HCT116 (cell line): ENCODE results near the gene CBY1. TPM values are rescaled to one million over a fixed set of nuclear protein-coding genes. Genes with fewer than 3 reads are reported as not detected.
"Not testable (repeated sequence)": the region's sequence is repeated elsewhere in the genome, so short reads cannot be mapped to it uniquely, and the experiment has no call there.

Experiments used
- ATAC-seq: fragments of 200-7000 bp; cut with Tn5 transposase; 2 replicates; pipeline ENCODE4 v1.9.1; 2020; ENCODE audit warnings: mild to moderate bottlenecking, moderate library complexity
- BruUV-seq: library from RNA; stranded (reverse); fragments of 400-500 nt; replicated peaks from 2 replicates; lab custom pipeline; 2021; lab: Mats Ljungman, UMichigan
- CTCF ChIA-PET: fragments of 300-600 bp; sonication (Branson Sonifier 250); formaldehyde crosslinking; loops from one replicate; lab custom pipeline; 2021; ENCODE audit warnings: antibody characterized with exemption; lab: Charles Lee
- POLR2A ChIA-PET: fragments of 300-600, 350-600 bp; sonication (Branson Sonifier 250); formaldehyde crosslinking; loops from one replicate; lab custom pipeline; 2021; ENCODE audit warnings: antibody characterized with exemption; lab: Charles Lee
- RAD21 ChIA-PET, 2 experiments: fragments of 300-600 bp; sonication (Branson Sonifier 250); formaldehyde crosslinking; loops; one replicate each; lab custom pipeline; 2023; ENCODE audit warnings: low total read pairs in 2 of 2; ENCODE audit not compliant: uncharacterized antibody in 2 of 2, unreplicated experiment in 2 of 2, low non-redundant PET in 1 of 2; lab: Charles Lee
- DNase-seq: peaks from one replicate; pipeline ENCODE4 v3.0.0-alpha.2; 2010; ENCODE audit warnings: low read depth, low spot score
- H2AFZ ChIP-seq: fragments of 200-600 bp; shearing (Covaris generic), sonication (generic); 2 replicates; pipeline ENCODE4 v1.6.1; 2017; ENCODE audit warnings: low read depth, mixed run types, mixed read lengths, antibody characterized with exemption, low read length; ENCODE audit not compliant: poor library complexity, severe bottlenecking
- H3K27ac ChIP-seq: 2 replicates; pipeline ENCODE4 v1.5.1; 2012; ENCODE audit warnings: low read depth, low read length
- H3K27me3 ChIP-seq: fragments of 200-600 bp; sonication (generic); 2 replicates; pipeline ENCODE4 v1.6.1; 2016; ENCODE audit warnings: mixed run types, low read length, mixed read lengths; ENCODE audit not compliant: insufficient read depth
- H3K36me3 ChIP-seq, 2 experiments: fragments of 200-500 bp in 1 of 2; fragments of 200-600 bp in 1 of 2; sonication (Bioruptor generic) in 1 of 2; sonication (generic) in 1 of 2; 2 replicates each; pipeline versions ENCODE4 v1.5.1 to v1.6.1; 2014 to 2016; ENCODE audit warnings: low read length in 2 of 2, inconsistent platforms in 1 of 2, mixed read lengths in 1 of 2, mixed run types in 1 of 2; ENCODE audit not compliant: insufficient read depth in 2 of 2, control insufficient read depth in 1 of 2
- H3K4me1 ChIP-seq, 2 experiments: fragments of 200-600 bp in 1 of 2; sonication (generic) in 1 of 2; 2 replicates each; pipeline versions ENCODE4 v1.5.1 to v1.6.1; 2012 to 2017; ENCODE audit warnings: low read length in 2 of 2, inconsistent platforms in 1 of 2, mild to moderate bottlenecking in 1 of 2, mixed read lengths in 1 of 2, mixed run types in 1 of 2, moderate library complexity in 1 of 2; ENCODE audit not compliant: insufficient read depth in 2 of 2, control insufficient read depth in 1 of 2
- H3K4me2 ChIP-seq: fragments of 200-600 bp; sonication (generic); 2 replicates; pipeline ENCODE4 v1.6.1; 2017; ENCODE audit warnings: mixed run types, low read length, mixed read lengths
- H3K4me3 ChIP-seq, 2 experiments: fragments of 200-600 bp in 1 of 2; sonication (generic) in 1 of 2; replicated peaks in 1 of 2; 2 replicates each; pipeline ENCODE4 v1.5.1; 2011 to 2016; ENCODE audit warnings: low read length in 2 of 2, control low read depth in 1 of 2, low read depth in 1 of 2, mild to moderate bottlenecking in 1 of 2, mixed read lengths in 1 of 2, mixed run types in 1 of 2
- H3K79me2 ChIP-seq: fragments of 200-600 bp; sonication (generic); 2 replicates; pipeline ENCODE4 v1.6.1; 2017; ENCODE audit warnings: mild to moderate bottlenecking, mixed run types, low read length, moderate library complexity, mixed read lengths; ENCODE audit not compliant: insufficient read depth
- H3K9ac ChIP-seq: fragments of 200-600 bp; sonication (generic); 2 replicates; pipeline ENCODE4 v1.6.1; 2016; ENCODE audit warnings: low read length, mixed read lengths
- H3K9me2 ChIP-seq: fragments of 200-600 bp; sonication (generic), shearing (Covaris generic); 2 replicates; pipeline ENCODE4 v1.6.1; 2017; ENCODE audit warnings: mixed run types, mild to moderate bottlenecking, moderate library complexity; ENCODE audit not compliant: insufficient read depth
- H3K9me3 ChIP-seq, 2 experiments: fragments of 200-500 bp in 1 of 2; fragments of 200-600 bp in 1 of 2; sonication (Bioruptor generic) in 1 of 2; sonication (generic) in 1 of 2; 2 replicates each; pipeline ENCODE4 v1.6.1; 2014 to 2017; ENCODE audit warnings: low read length in 2 of 2, mixed read lengths in 2 of 2, inconsistent platforms in 1 of 2, low read depth in 1 of 2, mild to moderate bottlenecking in 1 of 2, mixed run types in 1 of 2, moderate library complexity in 1 of 2; ENCODE audit not compliant: control insufficient read depth in 1 of 2, insufficient read depth in 1 of 2
- H4K20me1 ChIP-seq: fragments of 200-600 bp; sonication (generic), shearing (Covaris generic); 2 replicates; pipeline ENCODE4 v1.6.1; 2017; ENCODE audit warnings: mixed run types, mild to moderate bottlenecking, moderate library complexity; ENCODE audit not compliant: insufficient read depth
- ATF3 ChIP-seq: IDR thresholded peaks from 2 replicates; pipeline ENCODE4 v1.6.1; 2012
- CEBPB ChIP-seq: IDR thresholded peaks from 2 replicates; pipeline ENCODE4 v1.6.1; 2012; ENCODE audit warnings: low read depth
- CTCF ChIP-seq, 3 experiments: fragments of 200-600 bp in 1 of 3; sonication (generic) in 1 of 3; IDR thresholded peaks in 2 of 3; conservative IDR thresholded peaks in 1 of 3; 2 replicates each; pipeline ENCODE4 v1.5.1; 2012 to 2017; ENCODE audit warnings: low read depth in 2 of 3, low read length in 2 of 3, antibody characterized with exemption in 1 of 3, borderline replicate concordance in 1 of 3, control low read depth in 1 of 3, mild to moderate bottlenecking in 1 of 3, mixed read lengths in 1 of 3, mixed run types in 1 of 3, moderate library complexity in 1 of 3; ENCODE audit not compliant: insufficient read depth in 1 of 3
- ELF1 ChIP-seq: IDR thresholded peaks from 2 replicates; pipeline ENCODE4 v1.6.1; 2012; ENCODE audit warnings: low read depth, borderline replicate concordance
- EZH2 ChIP-seq: fragments of 200-600 bp; sonication (generic); IDR thresholded peaks from 2 replicates; pipeline ENCODE4 v1.6.1; 2017; ENCODE audit warnings: antibody characterized with exemption, mixed run types
- EZH2phosphoT487 ChIP-seq: fragments of 200-600 bp; IDR thresholded peaks from 2 replicates; pipeline ENCODE4 v1.6.1; 2018; ENCODE audit warnings: antibody characterized with exemption, borderline replicate concordance
- MAX ChIP-seq: IDR thresholded peaks from 2 replicates; pipeline ENCODE4 v1.6.1; 2012
- RAD21 ChIP-seq: IDR thresholded peaks from 2 replicates; pipeline ENCODE4 v1.6.1; 2012; ENCODE audit warnings: low read depth, mild to moderate bottlenecking
- REST ChIP-seq: IDR thresholded peaks from 2 replicates; pipeline ENCODE4 v1.6.1; 2012; ENCODE audit warnings: low read depth
- SIN3A ChIP-seq: IDR thresholded peaks from 2 replicates; pipeline ENCODE4 v1.6.1; 2012; ENCODE audit warnings: low read depth
- SP1 ChIP-seq: IDR thresholded peaks from 2 replicates; pipeline ENCODE4 v1.6.1; 2012; ENCODE audit warnings: low read depth
- YY1 ChIP-seq: IDR thresholded peaks from 2 replicates; pipeline ENCODE4 v1.6.1; 2011; ENCODE audit warnings: low read length, low read depth, moderate library complexity, mild to moderate bottlenecking; ENCODE audit not compliant: insufficient replicate concordance; ENCODE audit errors: extremely low read depth
- intact Hi-C: fragments of 100-400 bp; cut with micrococcal nuclease; formaldehyde crosslinking; loops from 2 replicates; pipeline ENCODE4 v1.10.0; 2022
- total RNA-seq: library from RNA; stranded (reverse); gene quantifications from one replicate; pipeline ENCODE4 v1.2.1, GENCODE V29; 2021; ENCODE audit not compliant: unreplicated experiment

The CBY1 gene
- total RNA-seq, 1 experiment from 2014 or later = 27.6 TPM

- TF ChIP-seq REST (no peak), RAD21 (no peak)
- TF ChIP-seq, all 23 proteins: peak for 0
Observed at GRCh38 chr22:38638728-38639127, 17.7 kb upstream of the CBY1 start (continued).

GRCh38 chr22:38641476-38642040, 14.9 kb upstream of the CBY1 start:
- DNase-seq = no peak
- H3K4me3 ChIP-seq = no peak overlapping the region
- H3K36me3 ChIP-seq = peaks cover 0 to 4% of the 10 kb centered on the region in 2 experiments; a peak in 2 of 4 replicates
- CTCF ChIA-PET = no interaction called here
- TF ChIP-seq ELF1 = no peak
- TF ChIP-seq YY1 = no peak
- no peak for TF ChIP-seq CEBPB
- TF ChIP-seq EZH2 = no peak
- TF ChIP-seq SP1 = no peak
- no peak for TF ChIP-seq MAX
- TF ChIP-seq EZH2phosphoT487 = no peak
- no peak for TF ChIP-seq SIN3A
- TF ChIP-seq ATF3 = no peak
- no peak for TF ChIP-seq CTCF (IDR thresholded peaks at IDR 0.05 in 2 of 3, conservative IDR thresholded peaks at IDR 0.05 in 1 of 3; ENCODE audit: borderline replicate concordance in 1 of 3, insufficient read depth in 1 of 3, low read depth in 2 of 3, low read length in 2 of 3)
- H3K27ac ChIP-seq = no peak overlapping the region
- H3K9me2 ChIP-seq = no peaks in the 10 kb centered on the region
- H3K9me3 ChIP-seq = no peaks in the 10 kb centered on the region
- H3K4me1 ChIP-seq = no peaks in the 10 kb centered on the region
- no peak overlapping the region for H2AFZ ChIP-seq
- no peaks in the 10 kb centered on the region for H4K20me1 ChIP-seq
- H3K4me2 ChIP-seq = no peak overlapping the region
- no peak for ATAC-seq
- intact Hi-C loops = no loop called here
- RAD21 ChIA-PET = no interaction called here
- H3K79me2 ChIP-seq = no peaks in the 10 kb centered on the region
- no TSS peak for BruUV-seq
- POLR2A ChIA-PET = no interaction called here
- H3K27me3 ChIP-seq = no peaks in the 10 kb centered on the region
- H3K9ac ChIP-seq = no peak overlapping the region

GRCh38 chr22:38644245-38644644, 12.2 kb upstream of the CBY1 start:
- H3K79me2 ChIP-seq, H2AFZ ChIP-seq, BruUV-seq, H3K9me3 ChIP-seq, H3K9me2 ChIP-seq, H3K27me3 ChIP-seq, RAD21 ChIA-PET, H3K9ac ChIP-seq, DNase-seq, CTCF ChIA-PET, H3K4me1 ChIP-seq, H3K4me3 ChIP-seq, POLR2A ChIA-PET, H3K27ac ChIP-seq, H3K4me2 ChIP-seq, intact Hi-C loops, H4K20me1 ChIP-seq, H3K36me3 ChIP-seq: not testable (repeated sequence)
- ATAC-seq = peak; percentile 32; the same call in 1 of the 2 replicates
